Spleen (tissue), 7 donors: ENCODE measurements around the gene RAC2.

Experiments used
- CTCF ChIP-seq, 11 experiments: fragments of 200-600 bp in 7 of 11; fragments of 450-650 bp in 4 of 11; sonication (generic) in 4 of 11; IDR thresholded peaks in 8 of 11; conservative IDR thresholded peaks in 3 of 11; 1 replicate in 7 of 11; 2 replicates in 4 of 11; pipeline versions ENCODE4 v1.4.0 to v1.8.0; 2016 to 2021; ENCODE audit warnings: antibody characterized with exemption in 11 of 11, inconsistent platforms in 4 of 11, mild to moderate bottlenecking in 1 of 11
- POLR2AphosphoS5 ChIP-seq, 3 donors: sonication (generic); formaldehyde crosslinking; IDR thresholded peaks; one replicate each; pipeline ENCODE4 v1.5.1; 2017; ENCODE audit warnings: antibody characterized with exemption in 3 of 3
- donor health status: DM: no; HTN: no; CAD: no; lungs with moderate emphysema.
- donor health status: DM: no; HTN: no; CAD: no.
- donor health status: DM: no; HTN: no; CAD: no.

- TF ChIP-seq CTCF (IDR thresholded peaks at IDR 0.05 in 8 of 11, conservative IDR thresholded peaks at IDR 0.05 in 3 of 11) (no peak), POLR2AphosphoS5 (IDR thresholded peaks at IDR 0.05) (peak; percentile 54 to 75 (median 75))
These were observed 1.1 kb upstream of the RAC2 start for GRCh38 chr22:37244922-37245722.
